ENCODE data around the gene CPSF7. TPM values are rescaled to one million over a fixed set of nuclear protein-coding genes. Genes with fewer than 3 reads are reported as not detected.

CPSF7 gene
- total RNA-seq, 2 experiments from 2014 or later, result 115 to 118 TPM

DNA sequence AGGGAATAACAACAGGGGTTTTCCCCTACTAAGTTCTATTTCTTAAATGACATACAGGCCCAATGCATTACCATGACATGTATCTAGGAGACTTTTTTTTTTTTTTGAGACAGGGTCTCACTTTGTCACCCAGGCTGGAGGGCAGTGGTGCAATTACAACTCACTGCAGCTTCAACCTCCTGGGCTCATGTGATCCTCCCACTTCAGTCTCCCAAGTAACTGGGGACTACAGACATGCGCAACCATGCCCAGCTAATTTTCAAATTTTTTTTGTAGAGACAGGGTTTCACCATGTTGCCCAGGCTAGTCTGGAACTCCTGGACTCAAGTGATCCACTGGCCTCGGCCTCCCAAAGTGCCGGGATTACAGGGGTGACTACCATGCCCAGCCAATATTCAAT, 7.5 kb downstream of the CPSF7 start:
- no peak overlapping the region for H3K4me3 Mint-ChIP-seq
- H3K27ac Mint-ChIP-seq, result no peak overlapping the region
- no peaks in the 10 kb centered on the region for H3K27me3 Mint-ChIP-seq
- ATAC-seq (ENCODE audit: low read depth), result no peak
- no peaks in the 10 kb centered on the region for H3K9me3 Mint-ChIP-seq
- POLR2A ChIA-PET, result interaction anchor here (0.7 kb wide), 1 partner anchor 32 kb away, joined by 3 read pairs; no protein-coding TSS in a partner anchor
- peaks cover 46% of the 10 kb centered on the region for H3K4me1 Mint-ChIP-seq
- H3K36me3 Mint-ChIP-seq, result peaks cover 41% of the 10 kb centered on the region
- no peak for DNase-seq

DNA sequence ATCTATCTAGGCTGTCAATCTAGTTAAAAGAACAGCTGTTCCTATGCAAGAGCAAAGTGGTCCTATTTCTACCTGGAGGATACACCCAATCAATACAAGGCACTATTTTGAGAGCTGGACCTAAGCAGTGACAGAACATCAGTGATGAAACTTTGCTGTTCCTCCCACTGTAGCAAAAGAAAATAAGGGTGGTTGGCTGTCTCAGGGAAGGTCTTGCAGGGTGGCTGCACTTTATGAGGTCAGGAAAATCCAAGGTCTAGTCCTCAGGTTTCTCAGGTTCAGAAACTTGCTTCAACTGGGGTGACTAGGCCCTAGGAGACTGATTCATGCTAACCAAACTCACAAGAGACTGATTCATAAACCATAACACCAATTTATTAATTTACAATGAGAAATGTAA, 11.6 kb downstream of the CPSF7 start:
- Mint-ChIP-seq H3K4me3 (no peak overlapping the region), H3K27ac (peak overlapping the region; percentile 73), H3K36me3 (peaks cover 47% of the 10 kb centered on the region), H3K9me3 (no peaks in the 10 kb centered on the region), H3K4me1 (peaks cover 43% of the 10 kb centered on the region), H3K27me3 (no peaks in the 10 kb centered on the region)
- no peak for ATAC-seq (ENCODE audit: low read depth)
- POLR2A ChIA-PET, result interaction anchor here (2.0 kb wide), 1 partner anchor 12 kb away, joined by 4 read pairs; the partner anchor contains the start of genes CPSF7 and SDHAF2
- no peak for DNase-seq

DNA sequence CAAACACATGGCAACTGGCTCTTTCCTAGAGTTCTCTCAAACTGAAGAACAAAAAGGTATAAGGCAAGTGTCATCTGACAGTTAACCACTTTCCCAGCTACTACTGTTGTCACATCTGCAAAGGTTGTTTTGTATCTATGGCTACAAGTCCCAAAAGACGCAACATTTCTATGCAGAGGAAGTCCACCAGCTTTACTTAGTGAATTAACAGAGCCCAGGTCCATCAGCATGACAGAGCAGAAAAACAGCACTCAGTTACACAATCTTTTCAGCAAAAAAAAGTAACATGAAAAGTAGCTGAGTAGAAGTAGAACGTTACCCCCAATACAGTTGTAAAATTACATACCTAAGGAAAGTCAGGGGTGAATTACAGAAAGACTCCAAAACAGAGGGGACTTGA, 12.1 kb downstream of the CPSF7 start:
- peaks cover 49% of the 10 kb centered on the region for H3K36me3 Mint-ChIP-seq
- H3K9me3 Mint-ChIP-seq, result no peaks in the 10 kb centered on the region
- H3K27ac Mint-ChIP-seq, result peak overlapping the region; percentile 73
- no peak overlapping the region for H3K4me3 Mint-ChIP-seq
- H3K27me3 Mint-ChIP-seq, result no peaks in the 10 kb centered on the region
- DNase-seq (no peak), ATAC-seq (ENCODE audit: low read depth) (no peak)
- POLR2A ChIA-PET, result interaction anchor here (2.0 kb wide), 1 partner anchor 12 kb away, joined by 4 read pairs; the partner anchor contains the start of genes CPSF7 and SDHAF2
- H3K4me1 Mint-ChIP-seq, result peaks cover 42% of the 10 kb centered on the region

DNA sequence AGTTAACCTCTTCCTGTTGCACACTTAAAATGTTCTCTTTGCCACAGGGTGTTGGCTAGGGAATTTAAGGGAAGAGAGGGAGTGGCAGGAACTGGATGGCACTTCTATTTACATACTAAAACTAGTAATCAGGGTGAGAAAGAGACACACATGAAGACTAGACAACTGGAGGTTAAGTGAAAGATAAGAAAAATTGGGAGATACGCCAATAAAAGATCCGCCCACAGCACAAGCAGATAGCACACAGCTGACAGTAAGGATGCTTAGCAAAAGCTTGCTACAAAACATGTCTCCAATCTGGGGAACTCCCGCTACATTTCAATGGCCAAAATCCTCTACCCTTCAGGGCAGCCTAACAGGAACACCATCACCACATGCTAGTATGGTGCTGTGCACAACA, 12.8 kb downstream of the CPSF7 start:
- H3K36me3 Mint-ChIP-seq, result peaks cover 45% of the 10 kb centered on the region

DNA sequence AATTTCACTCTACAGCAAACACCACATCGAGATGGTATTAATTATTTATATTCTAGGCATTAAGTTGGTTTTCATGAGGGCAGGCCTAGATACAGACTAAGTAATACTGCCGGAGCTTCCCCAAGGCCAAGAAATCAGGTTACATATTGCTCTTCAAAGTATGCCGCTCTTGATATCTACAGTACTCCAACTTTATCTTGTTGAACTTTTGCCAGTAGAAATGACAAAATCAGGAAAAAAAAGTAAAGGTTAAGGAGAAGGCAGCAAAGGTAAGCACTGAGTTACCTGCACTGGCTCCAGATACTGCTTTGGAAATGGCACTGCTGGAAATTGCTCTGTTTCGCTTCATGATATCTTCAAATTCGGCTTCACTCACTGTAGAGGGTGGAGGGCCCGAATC, 14.4 kb downstream of the CPSF7 start:
- peaks cover 34% of the 10 kb centered on the region for H3K4me1 Mint-ChIP-seq
- peaks cover 50% of the 10 kb centered on the region for H3K36me3 Mint-ChIP-seq
- ATAC-seq (ENCODE audit: low read depth) (no peak), DNase-seq (no peak)
- no peak overlapping the region for H3K4me3 Mint-ChIP-seq
- H3K27me3 Mint-ChIP-seq, result no peaks in the 10 kb centered on the region
- no peaks in the 10 kb centered on the region for H3K9me3 Mint-ChIP-seq
- H3K27ac Mint-ChIP-seq, result peak overlapping the region; percentile 87
- POLR2A ChIA-PET, result no interaction called here

More for the DNA sequence above, 12.8 kb downstream of the CPSF7 start:
- Mint-ChIP-seq H3K4me3 (no peak overlapping the region), H3K4me1 (peaks cover 35% of the 10 kb centered on the region), H3K27me3 (no peaks in the 10 kb centered on the region), H3K27ac (peak overlapping the region; percentile 38), H3K9me3 (no peaks in the 10 kb centered on the region)
- ATAC-seq (ENCODE audit: low read depth), result no peak
- DNase-seq, result no peak
- POLR2A ChIA-PET, result no interaction called here

DNA sequence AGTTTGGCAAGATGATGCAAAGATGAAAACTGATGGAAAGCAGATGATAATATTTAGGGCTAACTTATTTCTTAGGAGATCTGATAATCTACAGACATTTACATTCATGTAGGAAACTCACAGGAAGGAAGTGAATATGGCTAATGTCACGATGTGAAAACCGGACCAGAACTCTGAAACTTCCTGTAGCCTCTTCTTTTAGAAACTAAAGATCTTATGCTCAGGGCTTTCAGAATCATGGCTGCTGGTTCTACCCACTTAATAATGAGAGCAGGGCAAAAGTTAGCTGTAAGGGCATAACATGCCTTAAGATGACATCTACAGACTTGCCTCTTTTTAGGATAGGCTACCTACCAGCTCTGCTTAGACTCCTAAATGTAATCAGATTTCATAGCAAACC, 15.2 kb downstream of the CPSF7 start:
- Mint-ChIP-seq H3K4me1 (peaks cover 28% of the 10 kb centered on the region), H3K27ac (peak overlapping the region; percentile 87), H3K27me3 (no peaks in the 10 kb centered on the region), H3K4me3 (peak overlapping the region; percentile 57), H3K36me3 (peaks cover 42% of the 10 kb centered on the region), H3K9me3 (no peaks in the 10 kb centered on the region)
- DNase-seq (no peak), ATAC-seq (ENCODE audit: low read depth) (peak; percentile 22)
- POLR2A ChIA-PET, result no interaction called here

DNA sequence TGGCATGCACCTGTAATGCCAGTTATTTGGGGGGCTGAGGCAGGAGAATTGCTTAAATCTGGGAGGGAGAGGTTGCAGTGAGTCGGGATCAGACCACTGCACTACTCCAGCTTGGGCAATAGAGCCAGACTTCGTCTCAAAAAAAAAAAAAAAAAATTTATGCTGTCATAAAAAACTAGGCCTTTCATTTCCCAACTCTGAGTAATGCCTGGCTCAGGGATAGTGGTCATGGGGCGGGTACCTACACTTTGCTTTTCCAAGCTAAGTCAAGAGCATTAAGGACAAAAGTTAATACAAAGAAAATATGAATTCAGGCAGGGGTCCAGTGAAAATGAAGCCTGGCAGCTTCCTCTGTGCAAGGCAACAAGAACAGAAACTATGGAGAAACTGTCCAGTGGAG, 16.3 kb downstream of the CPSF7 start:
- Mint-ChIP-seq H3K36me3 (peaks cover 41% of the 10 kb centered on the region), H3K4me3 (no peak overlapping the region), H3K27me3 (no peaks in the 10 kb centered on the region), H3K9me3 (no peaks in the 10 kb centered on the region), H3K27ac (peak overlapping the region; percentile 77), H3K4me1 (peaks cover 23% of the 10 kb centered on the region)
- DNase-seq (no peak), ATAC-seq (ENCODE audit: low read depth) (no peak)
- POLR2A ChIA-PET, result interaction anchor here (0.6 to 0.9 kb wide), 4 partner anchors 13 to 94 kb away, joined by 3 to 4 read pairs (median 3); no protein-coding TSS in a partner anchor

DNA sequence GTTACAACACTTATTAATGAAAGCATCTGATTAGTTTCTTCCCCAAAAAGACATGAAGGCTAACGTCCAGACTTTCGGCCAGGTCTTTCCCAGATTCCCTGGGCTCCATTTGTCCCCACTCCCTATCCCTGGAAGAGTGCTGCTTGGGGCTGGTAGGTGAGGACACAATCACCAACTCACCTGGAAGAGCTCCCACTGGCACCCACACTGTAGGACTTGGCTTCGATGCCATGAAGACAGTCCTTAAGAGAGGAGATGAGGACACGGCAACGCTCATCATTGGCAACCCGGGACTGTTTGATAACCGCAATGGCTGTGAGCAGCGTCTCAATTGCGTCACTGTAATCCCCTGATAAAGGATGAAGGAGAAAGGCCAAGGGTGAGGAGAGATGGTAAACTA, 18.2 kb downstream of the CPSF7 start:
- H3K4me3 Mint-ChIP-seq, result no peak overlapping the region
- H3K27me3 Mint-ChIP-seq, result no peaks in the 10 kb centered on the region
- POLR2A ChIA-PET, result interaction anchor here (0.8 kb wide), 1 partner anchor 18 kb away, joined by 3 read pairs; the partner anchor contains the start of genes CPSF7 and SDHAF2
- peaks cover 18% of the 10 kb centered on the region for H3K4me1 Mint-ChIP-seq
- ATAC-seq (ENCODE audit: low read depth) (no peak), DNase-seq (no peak)
- peaks cover 39% of the 10 kb centered on the region for H3K36me3 Mint-ChIP-seq
- H3K9me3 Mint-ChIP-seq, result no peaks in the 10 kb centered on the region
- no peak overlapping the region for H3K27ac Mint-ChIP-seq

DNA sequence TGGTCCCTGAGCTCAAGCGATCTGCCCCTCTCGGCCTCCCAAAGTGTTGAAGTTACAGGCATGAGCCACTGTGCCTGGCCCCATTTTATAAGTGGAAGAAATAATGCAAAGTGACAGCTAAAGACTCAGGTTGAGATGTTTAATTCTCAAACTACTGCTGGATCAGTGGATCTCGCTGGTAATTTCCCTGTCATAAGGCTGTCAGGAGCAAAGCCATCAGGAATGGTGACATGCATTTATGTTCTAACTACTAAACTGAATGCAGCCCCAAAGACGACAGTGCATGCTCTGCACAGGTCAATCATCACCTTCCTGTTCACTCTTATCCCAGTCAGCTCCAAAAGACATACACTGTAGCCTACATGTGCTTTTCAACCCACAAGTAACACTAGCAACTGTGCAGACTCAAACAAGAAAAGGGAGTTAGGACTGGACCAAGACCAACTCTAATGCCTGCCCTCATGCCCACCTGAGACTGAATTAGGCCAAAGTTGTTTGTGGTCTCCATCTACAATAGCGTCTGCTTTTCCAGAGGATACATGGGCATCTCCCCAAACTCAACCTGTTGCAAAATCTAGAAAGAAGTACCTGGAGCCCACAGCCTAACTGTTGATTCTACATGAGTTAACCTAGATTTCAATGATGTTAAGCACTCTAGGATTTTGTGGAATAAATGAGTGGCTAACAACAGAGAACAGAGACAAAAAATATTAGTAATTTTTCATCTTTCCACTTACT, 22.6 kb downstream of the CPSF7 start:
- POLR2A ChIA-PET, result interaction anchor here (0.7 kb wide), 2 partner anchors 15 to 47 kb away, joined by 3 read pairs; partner anchors contain the start of gene TMEM216
- H3K9me3 Mint-ChIP-seq, result no peaks in the 10 kb centered on the region
- DNase-seq, result no peak
- peaks cover 29% of the 10 kb centered on the region for H3K36me3 Mint-ChIP-seq
- H3K27ac Mint-ChIP-seq, result peak overlapping the region; percentile 32
- ATAC-seq (ENCODE audit: low read depth), result no peak
- no peak overlapping the region for H3K4me3 Mint-ChIP-seq
- peaks cover 5% of the 10 kb centered on the region for H3K4me1 Mint-ChIP-seq
- H3K27me3 Mint-ChIP-seq, result no peaks in the 10 kb centered on the region

DNA sequence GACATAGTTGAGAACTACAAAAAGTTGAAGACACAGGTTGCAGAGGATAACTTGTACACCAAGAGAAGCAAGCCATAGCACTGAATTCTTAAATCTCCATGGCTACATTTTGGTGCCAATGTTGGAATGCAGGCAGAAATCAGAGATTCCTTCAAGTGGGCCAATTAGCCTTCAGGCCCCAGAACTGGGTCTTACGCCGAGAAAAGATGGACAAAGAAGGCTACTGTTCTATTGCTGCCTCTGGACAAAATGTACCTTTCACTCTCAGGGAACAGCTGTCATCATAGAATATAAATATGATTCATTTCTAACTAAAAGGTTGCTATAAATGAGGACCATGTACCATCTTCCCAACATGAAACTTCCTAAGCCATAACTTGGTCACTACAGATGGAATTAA, 23.7 kb downstream of the CPSF7 start:
- Mint-ChIP-seq H3K27ac (no peak overlapping the region), H3K36me3 (peaks cover 21% of the 10 kb centered on the region), H3K4me3 (no peak overlapping the region), H3K27me3 (no peaks in the 10 kb centered on the region), H3K9me3 (no peaks in the 10 kb centered on the region), H3K4me1 (peaks cover 2% of the 10 kb centered on the region)
- DNase-seq (no peak), ATAC-seq (ENCODE audit: low read depth) (no peak)
- POLR2A ChIA-PET, result no interaction called here

DNA sequence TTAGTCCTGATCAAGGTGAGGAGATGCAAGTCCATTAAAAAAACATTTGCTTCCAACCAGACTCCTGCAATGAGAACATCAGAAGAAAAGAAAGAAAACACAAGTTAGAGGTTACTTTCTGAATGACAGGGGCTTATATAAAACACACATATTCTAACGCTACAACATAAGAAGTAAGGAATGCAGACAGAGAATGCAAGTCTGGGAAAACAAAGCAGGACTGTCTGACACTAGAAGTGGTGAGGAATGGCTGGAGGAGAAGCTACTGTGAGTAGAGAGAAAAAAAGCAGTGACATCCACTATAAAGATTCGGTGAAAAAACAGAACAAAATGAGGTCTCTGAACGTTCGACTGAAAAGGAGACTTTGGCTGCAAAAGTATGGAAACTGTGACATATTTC, 25.1 kb downstream of the CPSF7 start:
- DNase-seq, result no peak
- H3K9me3 Mint-ChIP-seq, result no peaks in the 10 kb centered on the region
- no peak for ATAC-seq (ENCODE audit: low read depth)
- no peaks in the 10 kb centered on the region for H3K27me3 Mint-ChIP-seq
- no peak overlapping the region for H3K4me3 Mint-ChIP-seq
- no peak overlapping the region for H3K27ac Mint-ChIP-seq
- peaks cover 17% of the 10 kb centered on the region for H3K36me3 Mint-ChIP-seq
- peaks cover 2% of the 10 kb centered on the region for H3K4me1 Mint-ChIP-seq
- POLR2A ChIA-PET, result no interaction called here

DNA sequence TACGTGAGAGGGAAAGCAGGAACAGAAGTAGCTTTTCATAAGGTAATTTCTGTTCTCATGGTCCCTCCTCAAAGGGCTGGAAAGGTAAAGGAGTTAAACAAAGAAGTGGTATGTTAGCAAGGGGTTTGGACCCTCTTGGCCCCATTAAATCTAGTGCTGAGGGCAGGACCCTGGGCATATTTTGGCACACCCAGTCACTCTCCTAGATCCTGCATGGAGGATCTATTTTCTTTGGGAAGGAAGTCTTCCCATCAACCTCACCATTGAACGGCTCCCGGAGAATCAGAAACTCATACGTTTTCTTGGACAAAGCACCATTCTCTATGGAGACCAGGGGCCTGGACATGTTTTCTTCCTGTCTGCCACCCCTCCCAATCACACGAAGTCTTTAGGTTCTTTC, 25.7 kb downstream of the CPSF7 start:
- Mint-ChIP-seq H3K4me1 (peaks cover 2% of the 10 kb centered on the region), H3K27ac (no peak overlapping the region), H3K9me3 (no peaks in the 10 kb centered on the region), H3K4me3 (no peak overlapping the region), H3K27me3 (no peaks in the 10 kb centered on the region), H3K36me3 (peaks cover 17% of the 10 kb centered on the region)
- no peak for ATAC-seq (ENCODE audit: low read depth)
- POLR2A ChIA-PET, result no interaction called here
- no peak for DNase-seq

DNA sequence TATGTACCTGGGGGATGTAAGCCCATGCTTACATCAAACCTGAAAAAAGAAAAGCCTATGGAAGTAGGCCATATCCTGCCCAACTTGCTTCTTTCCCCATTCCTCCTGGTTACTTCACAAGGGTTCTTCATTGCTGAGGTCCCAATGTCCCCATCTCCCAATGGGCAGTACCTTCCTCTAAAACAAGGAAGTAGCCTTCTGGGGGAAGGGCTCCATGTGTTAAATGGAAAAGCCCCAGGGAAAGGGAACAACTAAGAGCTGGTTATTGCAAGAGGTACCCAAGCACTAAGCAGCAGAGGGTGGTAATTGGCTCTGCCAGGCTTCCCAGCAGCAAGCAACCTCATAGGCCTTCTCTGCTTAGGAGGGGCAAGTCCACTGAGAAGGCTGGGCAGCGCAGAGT, 26.1 kb downstream of the CPSF7 start:
- no peak for ATAC-seq (ENCODE audit: low read depth)
- POLR2A ChIA-PET, result no interaction called here
- DNase-seq, result no peak
- Mint-ChIP-seq H3K9me3 (no peaks in the 10 kb centered on the region), H3K27ac (no peak overlapping the region), H3K4me1 (peaks cover 2% of the 10 kb centered on the region), H3K27me3 (no peaks in the 10 kb centered on the region), H3K36me3 (peaks cover 16% of the 10 kb centered on the region), H3K4me3 (no peak overlapping the region)

DNA sequence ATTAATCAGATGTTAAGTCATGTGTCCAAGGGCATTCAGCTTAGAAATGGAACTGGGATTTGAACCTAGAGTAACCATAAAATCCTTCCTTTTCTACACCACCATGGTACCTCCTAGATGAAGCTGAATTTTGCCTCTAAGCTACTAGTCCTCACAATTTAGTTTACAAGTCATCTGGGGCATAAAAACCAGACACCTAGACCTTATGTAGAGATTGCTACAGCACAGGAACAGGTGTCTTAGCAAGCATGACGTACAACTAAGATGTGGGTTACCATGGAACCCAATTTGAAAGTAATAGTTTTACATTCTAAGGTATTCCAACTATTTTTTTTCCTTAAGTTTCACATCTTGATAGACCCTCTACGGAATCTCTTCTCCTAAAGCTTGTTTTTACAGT, 28.2 kb downstream of the CPSF7 start:
- no peaks in the 10 kb centered on the region for H3K27me3 Mint-ChIP-seq
- H3K27ac Mint-ChIP-seq, result no peak overlapping the region
- H3K4me3 Mint-ChIP-seq, result no peak overlapping the region
- H3K4me1 Mint-ChIP-seq, result no peaks in the 10 kb centered on the region
- no peak for ATAC-seq (ENCODE audit: low read depth)
- DNase-seq, result no peak
- H3K36me3 Mint-ChIP-seq, result peaks cover 16% of the 10 kb centered on the region
- POLR2A ChIA-PET, result interaction anchor here (0.9 to 1.2 kb wide), 3 partner anchors 9 to 28 kb away, joined by 3 to 5 read pairs (median 3); partner anchors contain the start of genes CPSF7 and SDHAF2
- no peaks in the 10 kb centered on the region for H3K9me3 Mint-ChIP-seq
